ENCODE data around the gene ANKRD42.

Gene ANKRD42

GRCh38 chr11:83282084-83282716, 88.7 kb downstream of the ANKRD42 start:
- TF ChIP-seq CTCF (IDR thresholded peaks at IDR 0.05; ENCODE audit: low read depth, low read length, missing control alignments), result no peak
- DNase-seq (ENCODE audit: low read depth), result no peak
- in situ Hi-C loops (cut with HindIII; ENCODE audit: low sequenced_read_pairs), result no loop called here
- no peak overlapping the region for H3K4me3 ChIP-seq (ENCODE audit: low read depth, low read length)

- in situ Hi-C loops (cut with HindIII; ENCODE audit: low sequenced_read_pairs), result no loop called here
- H3K4me3 ChIP-seq (ENCODE audit: low read depth, low read length), result peak overlapping the region; percentile 68
- no peak for TF ChIP-seq CTCF (IDR thresholded peaks at IDR 0.05; ENCODE audit: low read depth, low read length, missing control alignments)
- DNase-seq (ENCODE audit: low read depth), result no peak
Measured at GRCh38 chr11:83284501-83285150, 91.1 kb downstream of the ANKRD42 start.

GRCh38 chr11:83285151-83285770, 91.7 kb downstream of the ANKRD42 start:
- no peak for TF ChIP-seq CTCF (IDR thresholded peaks at IDR 0.05; ENCODE audit: low read depth, low read length, missing control alignments)
- in situ Hi-C loops (cut with HindIII; ENCODE audit: low sequenced_read_pairs), result no loop called here
- peak overlapping the region; percentile 68 for H3K4me3 ChIP-seq (ENCODE audit: low read depth, low read length)
- DNase-seq (ENCODE audit: low read depth), result no peak

- DNase-seq (ENCODE audit: low read depth), result peak; percentile 97
- in situ Hi-C loops (cut with HindIII; ENCODE audit: low sequenced_read_pairs), result no loop called here
- TF ChIP-seq CTCF (IDR thresholded peaks at IDR 0.05; ENCODE audit: low read depth, low read length, missing control alignments), result no peak
- H3K4me3 ChIP-seq (ENCODE audit: low read depth, low read length), result peak within 1 kb of the TSS; percentile 68
Measured at GRCh38 chr11:83285771-83286528, 92.4 kb downstream of the ANKRD42 start, which contains the start of gene CCDC90B. Gene CCDC90B, minus strand, starts transcription at chr11:83286367. Its CDS starts 395 bp downstream, at chr11:83285972.

- no peak for TF ChIP-seq CTCF (IDR thresholded peaks at IDR 0.05; ENCODE audit: low read depth, low read length, missing control alignments)
- DNase-seq (ENCODE audit: low read depth), result no peak
- in situ Hi-C loops (cut with HindIII; ENCODE audit: low sequenced_read_pairs), result no loop called here
- H3K4me3 ChIP-seq (ENCODE audit: low read depth, low read length), result no peak overlapping the region
Measured at GRCh38 chr11:83287631-83288030, 94.1 kb downstream of the ANKRD42 start.

- TF ChIP-seq CTCF (IDR thresholded peaks at IDR 0.05; ENCODE audit: low read depth, low read length, missing control alignments), result peak; percentile 84
- H3K4me3 ChIP-seq (ENCODE audit: low read depth, low read length), result no peak overlapping the region
Measured at GRCh38 chr11:83292709-83293456, 99.4 kb downstream of the ANKRD42 start.

More at GRCh38 chr11:83292709-83293456, 99.4 kb downstream of the ANKRD42 start:
- in situ Hi-C loops (cut with HindIII; ENCODE audit: low sequenced_read_pairs), result no loop called here
- DNase-seq (ENCODE audit: low read depth), result peak; percentile 49

Measured in astrocyte of the cerebellum (primary cell).